Activated CD4-positive, alpha-beta T cell treated with anti-CD3 and anti-CD28 coated beads for 48 hours (primary cell): ENCODE measurements around the gene TMEM192.
"Not testable (repeated sequence)": the region's sequence is repeated elsewhere in the genome, so short reads cannot be mapped to it uniquely, and the experiment has no call there.

ENCODE experiments used
- DNase-seq: peaks from one replicate; pipeline ENCODE4 v3.0.0-alpha.2; 2020

Gene TMEM192

GRCh38 chr4:165112368-165113121 lies at the start of gene TMEM192:
TSS of gene TMEM192 (minus strand) at chr4:165112860. CDS start at chr4:165112773, 87 bp downstream.
- DNase-seq, result peak; percentile 93

GRCh38 chr4:165158762-165159161 lies 46.1 kb upstream of the TMEM192 start:
- DNase-seq, result no peak

- DNase-seq, result no peak
These were observed 44.2 kb upstream of the TMEM192 start for GRCh38 chr4:165156906-165157305.

- no peak for DNase-seq
These were observed 41.8 kb upstream of the TMEM192 start for GRCh38 chr4:165154482-165154881.

GRCh38 chr4:165152527-165152926 lies 39.9 kb upstream of the TMEM192 start:
- DNase-seq, result no peak

GRCh38 chr4:165151734-165152133 lies 39.1 kb upstream of the TMEM192 start:
- no peak for DNase-seq

GRCh38 chr4:165150545-165150944 lies 37.9 kb upstream of the TMEM192 start:
- DNase-seq, result no peak

- no peak for DNase-seq
These were observed 26.2 kb upstream of the TMEM192 start for GRCh38 chr4:165138843-165139242.

- DNase-seq, result no peak
These were observed 24.5 kb upstream of the TMEM192 start for GRCh38 chr4:165137205-165137604.

- DNase-seq, result no peak
These were observed 23.9 kb upstream of the TMEM192 start for GRCh38 chr4:165136529-165136928.

- DNase-seq, result no peak
These were observed 20.5 kb upstream of the TMEM192 start for GRCh38 chr4:165133150-165133549.

GRCh38 chr4:165131247-165131832 lies 18.7 kb upstream of the TMEM192 start:
- peak; percentile 87 for DNase-seq

GRCh38 chr4:165129924-165130323 lies 17.3 kb upstream of the TMEM192 start:
- DNase-seq, result no peak

- not testable (repeated sequence) for DNase-seq
These were observed 13.3 kb upstream of the TMEM192 start for GRCh38 chr4:165125869-165126499.

GRCh38 chr4:165124488-165124887 lies 11.8 kb upstream of the TMEM192 start:
- DNase-seq, result no peak

GRCh38 chr4:165118256-165118909 lies 5.7 kb upstream of the TMEM192 start:
- DNase-seq, result no peak

- no peak for DNase-seq
These were observed 2.6 kb upstream of the TMEM192 start for GRCh38 chr4:165115301-165115700.

GRCh38 chr4:165111906-165112367 lies 723 bp downstream of the TMEM192 start:
- DNase-seq, result no peak

GRCh38 chr4:165106518-165106917 lies 6.1 kb downstream of the TMEM192 start:
- no peak for DNase-seq

GRCh38 chr4:165101641-165102040 lies 11.0 kb downstream of the TMEM192 start:
- DNase-seq, result no peak

GRCh38 chr4:165096776-165097175 lies 15.9 kb downstream of the TMEM192 start:
- no peak for DNase-seq

GRCh38 chr4:165095291-165095690 lies 17.4 kb downstream of the TMEM192 start:
- DNase-seq, result no peak

- DNase-seq, result no peak
These were observed 17.8 kb downstream of the TMEM192 start for GRCh38 chr4:165094873-165095272.
